HUES6 (cell line): ENCODE measurements around the gene RBPMS2.
"Not testable (repeated sequence)": the region's sequence is repeated elsewhere in the genome, so short reads cannot be mapped to it uniquely, and the experiment has no call there.

Experiments
- H3K27ac ChIP-seq: 2 replicates; pipeline ENCODE4 v1.7.0; 2013; ENCODE audit warnings: low read depth, mild to moderate bottlenecking, low read length, inconsistent platforms
- H3K27me3 ChIP-seq: 2 replicates; pipeline ENCODE4 v1.6.1; 2013; ENCODE audit warnings: low read length; ENCODE audit not compliant: control insufficient read depth, insufficient read depth
- H3K36me3 ChIP-seq: 2 replicates; pipeline ENCODE4 v1.6.1; 2013; ENCODE audit warnings: low read length; ENCODE audit not compliant: control insufficient read depth, insufficient read depth
- H3K4me1 ChIP-seq: 2 replicates; pipeline ENCODE4 v1.6.1; 2013; ENCODE audit warnings: low read length; ENCODE audit not compliant: control insufficient read depth, insufficient read depth
- H3K4me3 ChIP-seq: 2 replicates; pipeline ENCODE4 v1.5.1; 2013; ENCODE audit warnings: low read depth, low read length
- H3K9ac ChIP-seq: one replicate; pipeline ENCODE4 v1.6.1; 2013; ENCODE audit warnings: mild to moderate bottlenecking, low read length
- H3K9me3 ChIP-seq: 2 replicates; pipeline ENCODE4 v1.6.1; 2013; ENCODE audit warnings: low read depth, low read length; ENCODE audit not compliant: control insufficient read depth, insufficient read depth

Gene RBPMS2

GRCh38 chr15:64741708-64742107 lies 33.7 kb downstream of the RBPMS2 start:
- H3K27me3 ChIP-seq, H3K4me1 ChIP-seq, H3K4me3 ChIP-seq, H3K27ac ChIP-seq, H3K9me3 ChIP-seq, H3K9ac ChIP-seq: not testable (repeated sequence)
- H3K36me3 ChIP-seq: peaks cover 84% of the 10 kb centered on the region

- no peaks in the 10 kb centered on the region for H3K27me3 ChIP-seq
- no peak overlapping the region; the same call in 1 of the 2 replicates for H3K27ac ChIP-seq
- no peak overlapping the region for H3K4me3 ChIP-seq
- no peak overlapping the region for H3K9ac ChIP-seq
- peaks cover 83% of the 10 kb centered on the region for H3K36me3 ChIP-seq
- H3K9me3 ChIP-seq: no peaks in the 10 kb centered on the region
- H3K4me1 ChIP-seq: no peaks in the 10 kb centered on the region
These were observed 34.8 kb downstream of the RBPMS2 start for GRCh38 chr15:64740311-64741170.

GRCh38 chr15:64739577-64740143 lies 35.7 kb downstream of the RBPMS2 start:
- H3K36me3 ChIP-seq: peaks cover 81% of the 10 kb centered on the region

GRCh38 chr15:64739156-64739555 lies 36.2 kb downstream of the RBPMS2 start:
- H3K4me3 ChIP-seq: no peak overlapping the region
- no peaks in the 10 kb centered on the region for H3K4me1 ChIP-seq
- H3K27ac ChIP-seq: 0 out of 2 replicates have a peak overlapping the region, but pooled peaks have one; percentile 32
- H3K36me3 ChIP-seq: peaks cover 86% of the 10 kb centered on the region
- no peaks in the 10 kb centered on the region for H3K27me3 ChIP-seq
- no peak overlapping the region for H3K9ac ChIP-seq
- no peaks in the 10 kb centered on the region for H3K9me3 ChIP-seq

More at GRCh38 chr15:64739577-64740143, 35.7 kb downstream of the RBPMS2 start:
- H3K27me3 ChIP-seq: no peaks in the 10 kb centered on the region
- H3K9me3 ChIP-seq: no peaks in the 10 kb centered on the region
- H3K9ac ChIP-seq: no peak overlapping the region
- 0 out of 2 replicates have a peak overlapping the region, but pooled peaks have one; percentile 32 for H3K27ac ChIP-seq
- H3K4me3 ChIP-seq: no peak overlapping the region
- H3K4me1 ChIP-seq: no peaks in the 10 kb centered on the region

- Histone ChIP-seq H3K27ac (no peak overlapping the region), H3K9me3 (no peaks in the 10 kb centered on the region), H3K4me3 (no peak overlapping the region), H3K27me3 (no peaks in the 10 kb centered on the region), H3K9ac (no peak overlapping the region), H3K36me3 (peaks cover 84% of the 10 kb centered on the region), H3K4me1 (no peaks in the 10 kb centered on the region)
These were observed 36.9 kb downstream of the RBPMS2 start for GRCh38 chr15:64738226-64739095.

- Histone ChIP-seq H3K9me3 (no peaks in the 10 kb centered on the region), H3K9ac (peak overlapping the region; percentile 18), H3K27me3 (no peaks in the 10 kb centered on the region), H3K4me1 (peaks cover 14% of the 10 kb centered on the region), H3K4me3 (no peak overlapping the region), H3K36me3 (peaks cover 62% of the 10 kb centered on the region), H3K27ac (peak overlapping the region; percentile 11; the same call in 1 of the 2 replicates)
These were observed 43.1 kb downstream of the RBPMS2 start for GRCh38 chr15:64732156-64732860.

- Histone ChIP-seq H3K9me3 (no peaks in the 10 kb centered on the region), H3K36me3 (peaks cover 63% of the 10 kb centered on the region), H3K9ac (no peak overlapping the region), H3K27ac (no peak overlapping the region), H3K27me3 (no peaks in the 10 kb centered on the region), H3K4me1 (peaks cover 14% of the 10 kb centered on the region), H3K4me3 (no peak overlapping the region)
These were observed 43.6 kb downstream of the RBPMS2 start for GRCh38 chr15:64731805-64732151.

- no peak overlapping the region for H3K27ac ChIP-seq
- H3K9me3 ChIP-seq: no peaks in the 10 kb centered on the region
- H3K36me3 ChIP-seq: peaks cover 63% of the 10 kb centered on the region
- H3K9ac ChIP-seq: no peak overlapping the region
- no peak overlapping the region for H3K4me3 ChIP-seq
- no peaks in the 10 kb centered on the region for H3K27me3 ChIP-seq
- peaks cover 14% of the 10 kb centered on the region for H3K4me1 ChIP-seq
These were observed 44.2 kb downstream of the RBPMS2 start for GRCh38 chr15:64731012-64731804.

GRCh38 chr15:64730151-64730550 lies 45.2 kb downstream of the RBPMS2 start:
- Histone ChIP-seq H3K9ac (no peak overlapping the region), H3K27me3 (no peaks in the 10 kb centered on the region), H3K9me3 (no peaks in the 10 kb centered on the region), H3K4me1 (peaks cover 14% of the 10 kb centered on the region), H3K4me3 (no peak overlapping the region), H3K36me3 (peaks cover 61% of the 10 kb centered on the region), H3K27ac (no peak overlapping the region)

GRCh38 chr15:64720188-64720587 lies 55.2 kb downstream of the RBPMS2 start:
- Histone ChIP-seq H3K36me3 (peaks cover 69% of the 10 kb centered on the region), H3K27me3 (no peaks in the 10 kb centered on the region), H3K4me1 (no peaks in the 10 kb centered on the region), H3K9ac (no peak overlapping the region), H3K27ac (no peak overlapping the region), H3K9me3 (no peaks in the 10 kb centered on the region), H3K4me3 (no peak overlapping the region)
